Upper lobe of left lung (tissue), 4 donors: ENCODE data around the gene DMP1.
"Not testable (repeated sequence)": the region's sequence is repeated elsewhere in the genome, so short reads cannot be mapped to it uniquely, and the experiment has no call there.

Experiments
- POLR2A ChIP-seq, 4 donors: fragments of 450-650 bp; IDR thresholded peaks; one replicate each; pipeline ENCODE4 v1.5.1; 2016 to 2017; ENCODE audit warnings: antibody characterized with exemption in 4 of 4, mild to moderate bottlenecking in 2 of 4
- POLR2AphosphoS5 ChIP-seq, 2 donors: sonication (generic); formaldehyde crosslinking; IDR thresholded peaks; one replicate each; pipeline ENCODE4 v1.5.1; 2017; ENCODE audit warnings: antibody characterized with exemption in 2 of 2
- TF ChIP-seq, protein P1 (sequence below), 6 experiments: fragments of 450-650 bp in 4 of 6; fragments of 200-600 bp in 2 of 6; sonication (generic) in 2 of 6; IDR thresholded peaks; one replicate each; pipeline ENCODE4 v1.5.1; 2016 to 2019; ENCODE audit warnings: antibody characterized with exemption in 6 of 6

DNA sequence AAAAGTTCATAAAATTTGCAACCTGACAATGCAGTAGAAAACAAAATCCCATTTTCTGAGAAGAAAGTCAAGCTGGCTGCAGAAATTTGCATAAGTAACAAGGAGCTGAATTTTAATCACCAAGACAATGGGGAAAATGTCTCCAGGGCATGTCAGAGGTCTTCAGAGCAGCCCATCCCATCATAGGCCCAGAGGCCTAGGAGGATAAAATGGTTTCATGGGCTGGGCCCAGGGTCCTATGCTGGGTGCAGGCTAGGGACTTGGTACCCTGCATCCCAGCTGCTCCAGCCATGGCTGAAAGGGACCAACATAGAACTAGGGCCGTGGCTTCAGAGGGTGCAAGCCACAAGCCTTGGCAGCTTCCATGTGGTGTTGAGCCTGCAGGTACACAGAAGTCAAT lies 42.0 kb downstream of the DMP1 start:
- TF ChIP-seq, protein P1, sequence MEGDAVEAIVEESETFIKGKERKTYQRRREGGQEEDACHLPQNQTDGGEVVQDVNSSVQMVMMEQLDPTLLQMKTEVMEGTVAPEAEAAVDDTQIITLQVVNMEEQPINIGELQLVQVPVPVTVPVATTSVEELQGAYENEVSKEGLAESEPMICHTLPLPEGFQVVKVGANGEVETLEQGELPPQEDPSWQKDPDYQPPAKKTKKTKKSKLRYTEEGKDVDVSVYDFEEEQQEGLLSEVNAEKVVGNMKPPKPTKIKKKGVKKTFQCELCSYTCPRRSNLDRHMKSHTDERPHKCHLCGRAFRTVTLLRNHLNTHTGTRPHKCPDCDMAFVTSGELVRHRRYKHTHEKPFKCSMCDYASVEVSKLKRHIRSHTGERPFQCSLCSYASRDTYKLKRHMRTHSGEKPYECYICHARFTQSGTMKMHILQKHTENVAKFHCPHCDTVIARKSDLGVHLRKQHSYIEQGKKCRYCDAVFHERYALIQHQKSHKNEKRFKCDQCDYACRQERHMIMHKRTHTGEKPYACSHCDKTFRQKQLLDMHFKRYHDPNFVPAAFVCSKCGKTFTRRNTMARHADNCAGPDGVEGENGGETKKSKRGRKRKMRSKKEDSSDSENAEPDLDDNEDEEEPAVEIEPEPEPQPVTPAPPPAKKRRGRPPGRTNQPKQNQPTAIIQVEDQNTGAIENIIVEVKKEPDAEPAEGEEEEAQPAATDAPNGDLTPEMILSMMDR (IDR thresholded peaks at IDR 0.05), result not testable (repeated sequence)
- TF ChIP-seq POLR2A, POLR2AphosphoS5 (IDR thresholded peaks at IDR 0.05): not testable (repeated sequence)
